Putamen (tissue), 1 donor: ENCODE data around the gene FGF14.

ENCODE experiments used
- DNase-seq: peaks from one replicate; pipeline ENCODE4 v3.0.0-alpha.2; 2016; ENCODE audit warnings: low spot score

FGF14 gene

DNA sequence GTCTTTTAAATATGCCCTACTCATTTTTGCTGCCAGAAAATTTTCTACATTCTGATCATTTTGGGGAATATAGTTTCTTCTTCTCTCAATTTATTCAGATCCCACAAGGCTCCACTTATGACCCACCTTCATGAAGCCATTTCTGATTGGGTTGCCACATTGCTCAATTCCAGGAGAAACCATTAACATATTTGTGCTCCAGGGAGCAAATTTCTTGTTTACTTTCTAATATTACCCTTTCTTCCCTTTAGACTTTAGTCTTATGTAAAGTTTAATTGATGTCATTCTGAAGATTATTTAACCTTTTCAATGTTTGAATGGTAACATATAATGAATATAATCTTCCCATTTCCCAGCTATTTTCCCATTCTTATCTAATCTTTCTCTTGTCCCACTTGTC lies 617.5 kb downstream of the FGF14 start:
- DNase-seq, result no peak

DNA sequence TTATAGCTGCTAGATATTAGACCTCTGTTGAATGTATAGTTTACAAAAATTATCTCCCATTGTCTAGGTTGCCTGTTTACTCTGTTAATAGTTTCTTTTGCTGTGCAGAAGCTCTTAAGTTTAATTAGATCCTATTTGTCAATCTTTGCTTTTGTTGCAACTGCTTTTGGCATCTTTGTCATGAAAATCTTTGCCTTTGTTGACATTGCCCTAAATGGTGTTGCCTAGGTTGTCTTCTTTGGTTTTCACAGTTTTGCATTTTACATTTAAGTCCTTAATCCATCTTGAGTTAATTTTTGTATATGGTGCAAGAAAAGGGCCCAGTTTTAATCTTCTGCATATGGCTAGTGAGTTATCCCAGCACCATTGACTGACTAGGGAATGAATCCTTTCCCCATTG lies 618.3 kb downstream of the FGF14 start:
- no peak for DNase-seq

DNA sequence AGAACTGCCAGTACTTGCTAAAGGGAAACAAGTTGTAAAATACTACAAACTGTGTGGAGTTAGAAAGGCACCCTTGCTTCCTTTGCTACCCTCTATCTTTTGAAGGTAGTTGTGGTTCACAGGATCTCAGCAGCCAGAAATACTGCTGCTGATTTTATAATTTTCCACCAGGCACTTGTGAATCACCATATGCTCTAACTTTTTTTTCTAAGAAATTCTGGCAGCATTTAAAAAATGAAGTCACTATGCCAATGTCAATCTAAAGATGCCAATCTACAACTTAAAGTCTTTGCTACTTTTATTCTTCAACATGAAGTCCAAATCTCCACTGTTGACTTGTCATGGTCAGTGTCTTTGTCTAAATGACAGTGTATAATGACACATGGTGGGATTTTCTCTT lies 621.6 kb downstream of the FGF14 start:
- DNase-seq, result no peak

DNA sequence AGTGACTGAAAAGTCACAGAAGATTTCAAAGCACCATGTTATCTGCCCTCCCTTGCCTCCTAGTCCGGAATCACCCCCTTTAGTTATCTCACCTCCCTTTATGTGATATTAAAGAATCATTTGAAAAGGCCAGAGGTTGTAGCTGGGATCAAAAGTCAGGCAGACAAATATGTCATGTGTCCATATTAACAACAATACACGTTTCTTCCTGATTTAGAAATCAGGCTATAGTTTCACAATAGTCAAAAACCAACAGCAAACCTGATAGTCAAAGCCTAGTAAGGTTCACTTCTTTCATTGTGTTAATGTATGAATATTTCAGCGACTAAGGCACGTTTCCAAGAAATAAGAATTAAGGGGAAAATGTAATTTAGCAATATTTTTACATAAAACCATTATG lies 622.7 kb downstream of the FGF14 start:
- no peak for DNase-seq

DNA sequence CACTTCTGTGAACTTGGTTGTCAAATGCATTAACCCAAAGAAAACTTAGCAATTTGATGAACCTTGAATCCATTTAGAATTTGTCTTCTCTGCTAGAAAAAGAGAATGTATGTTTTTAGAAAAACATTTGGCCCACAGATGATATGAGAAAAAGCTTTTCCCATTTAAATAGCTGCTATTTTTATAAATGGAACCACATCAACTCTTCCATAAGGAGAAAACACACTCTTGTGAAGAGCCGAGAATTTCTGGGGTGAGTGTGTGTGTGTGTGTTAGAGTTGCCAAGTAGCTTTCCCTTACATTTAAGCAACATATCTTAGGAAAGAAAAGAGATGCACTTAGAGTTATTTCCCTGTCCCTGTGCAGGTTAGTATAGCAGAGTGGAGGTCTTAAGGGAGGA lies 626.6 kb downstream of the FGF14 start:
- no peak for DNase-seq

DNA sequence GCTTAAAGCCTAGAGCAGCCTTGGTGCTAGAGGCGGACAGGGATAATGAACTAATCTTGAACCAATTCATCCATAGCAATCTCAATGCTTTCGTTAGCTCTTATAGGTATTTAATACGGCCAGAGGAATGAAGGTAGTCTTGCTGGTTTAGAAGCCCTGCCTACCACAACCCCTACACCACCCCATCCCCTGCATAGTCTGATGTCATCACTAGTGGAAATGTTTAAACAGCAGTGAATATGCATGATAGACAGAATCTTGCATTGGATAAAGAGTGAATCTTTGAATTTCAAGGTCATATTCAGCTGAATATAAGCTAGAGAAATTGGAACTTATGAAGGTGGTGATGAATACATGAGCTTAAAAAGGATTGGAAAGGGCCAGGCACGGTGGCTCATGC lies 627.5 kb downstream of the FGF14 start:
- no peak for DNase-seq

DNA sequence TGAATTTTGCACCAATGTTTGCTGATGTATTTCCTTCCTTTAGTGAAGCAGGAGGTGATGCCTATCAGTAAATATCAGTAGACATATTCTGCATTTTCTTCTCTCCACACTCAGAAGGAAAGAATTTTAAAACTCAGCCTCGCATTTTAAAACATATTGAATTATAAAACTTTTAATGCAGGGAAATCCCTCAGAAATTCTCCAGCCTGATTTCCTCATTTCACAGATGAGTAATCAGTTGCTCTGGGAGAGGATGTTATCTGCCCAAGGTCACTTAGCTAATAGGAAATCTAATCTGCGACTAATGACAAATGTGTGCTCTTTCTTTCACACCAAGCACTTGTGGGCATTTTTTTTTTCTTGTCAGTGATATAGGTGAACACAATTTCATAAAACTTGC lies 628.8 kb downstream of the FGF14 start:
- no peak for DNase-seq

DNA sequence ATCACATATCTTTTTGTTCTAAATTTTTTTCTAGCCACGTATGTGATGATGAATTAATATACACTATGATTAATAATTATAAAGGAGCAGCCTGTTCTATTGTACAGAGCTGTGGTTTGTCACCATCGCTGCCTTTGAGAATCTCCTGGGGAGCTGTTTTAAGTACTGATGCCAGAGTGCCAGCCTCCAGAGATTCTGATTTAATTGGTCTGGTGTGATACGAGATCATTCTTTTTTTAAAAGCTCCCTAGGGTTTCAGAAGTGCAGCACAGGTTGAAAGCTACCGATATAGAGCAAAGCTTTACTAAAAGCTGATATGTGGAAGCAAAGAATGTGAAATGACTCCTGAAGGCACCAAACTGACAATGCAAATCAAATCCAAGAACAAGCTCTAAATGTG lies 634.7 kb downstream of the FGF14 start:
- peak; percentile 42 for DNase-seq

DNA sequence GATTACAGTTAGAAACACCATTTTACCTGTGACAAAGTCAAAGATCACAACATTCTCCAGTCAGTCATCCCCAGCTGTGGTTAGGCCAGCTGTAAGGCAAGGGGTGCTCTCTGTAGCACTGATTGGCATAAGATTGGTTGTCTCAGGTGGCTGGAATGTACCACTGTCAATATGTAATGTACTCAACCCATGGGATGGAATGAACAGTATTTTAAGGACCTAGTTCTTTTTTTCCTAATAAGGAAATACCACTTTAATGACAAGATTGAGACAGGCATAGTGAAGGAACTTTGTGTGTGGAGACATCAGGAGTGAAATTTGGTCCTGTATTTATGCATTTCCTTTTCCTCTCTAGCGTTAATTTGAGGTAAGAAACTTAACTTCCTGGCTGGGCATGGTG lies 638.7 kb downstream of the FGF14 start:
- no peak for DNase-seq

DNA sequence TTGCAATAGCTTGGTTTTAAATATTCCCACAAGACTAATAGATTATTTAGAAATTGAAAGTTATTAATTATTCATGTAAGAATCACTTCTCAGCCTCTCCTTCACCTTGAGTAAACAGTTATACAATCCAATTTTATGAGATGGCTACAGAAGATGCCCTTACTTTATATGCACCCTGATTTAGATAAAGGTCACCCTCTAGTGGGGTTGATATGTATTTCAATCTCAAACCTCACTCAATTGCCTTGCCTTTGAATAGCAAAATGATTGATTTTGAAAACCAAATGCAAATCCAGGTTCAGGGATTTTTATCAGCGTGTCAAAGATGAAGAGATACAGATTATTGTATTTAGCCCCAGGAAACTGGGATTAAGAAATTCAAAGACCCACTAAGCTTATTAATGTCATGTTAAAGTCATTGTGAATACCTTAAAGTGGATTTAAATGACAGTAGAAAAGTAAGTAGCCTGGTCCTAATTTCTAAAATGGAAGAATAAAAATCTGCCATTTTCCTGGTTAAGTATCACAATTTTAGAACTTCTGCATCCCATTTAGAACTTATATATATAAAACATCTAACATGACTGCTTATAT lies 644.3 kb downstream of the FGF14 start:
- DNase-seq, result peak; percentile 42

DNA sequence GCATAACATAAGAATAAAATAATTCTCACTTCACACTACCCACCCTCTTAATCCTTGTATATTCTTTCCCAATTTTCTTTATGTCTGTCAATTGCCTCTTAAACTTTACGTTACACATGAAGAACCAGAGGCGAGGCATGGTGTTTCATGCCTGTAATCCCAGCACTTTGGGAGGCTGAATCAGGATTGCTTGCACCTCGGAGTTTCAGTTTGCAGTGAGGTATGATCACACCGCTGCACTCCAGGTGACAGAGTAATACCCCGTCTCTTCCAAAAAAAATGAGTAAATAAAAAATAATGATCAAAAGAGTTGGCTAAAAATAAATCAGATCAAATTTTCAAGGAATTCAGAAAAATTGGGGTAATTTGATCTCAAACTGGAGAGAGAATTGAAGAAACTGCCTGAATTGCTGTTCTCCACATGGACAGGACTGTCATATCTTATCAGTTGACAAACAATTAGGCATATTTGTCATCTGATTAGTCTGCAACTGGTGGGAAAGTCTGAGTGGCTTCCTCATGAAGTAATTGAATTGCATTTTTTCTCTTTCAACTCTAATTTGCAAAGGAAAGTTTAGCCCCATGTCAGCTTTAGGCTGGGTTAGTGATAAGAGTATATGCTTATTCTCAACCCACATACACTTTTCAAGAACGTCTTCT lies 646.5 kb downstream of the FGF14 start:
- DNase-seq, result no peak

DNA sequence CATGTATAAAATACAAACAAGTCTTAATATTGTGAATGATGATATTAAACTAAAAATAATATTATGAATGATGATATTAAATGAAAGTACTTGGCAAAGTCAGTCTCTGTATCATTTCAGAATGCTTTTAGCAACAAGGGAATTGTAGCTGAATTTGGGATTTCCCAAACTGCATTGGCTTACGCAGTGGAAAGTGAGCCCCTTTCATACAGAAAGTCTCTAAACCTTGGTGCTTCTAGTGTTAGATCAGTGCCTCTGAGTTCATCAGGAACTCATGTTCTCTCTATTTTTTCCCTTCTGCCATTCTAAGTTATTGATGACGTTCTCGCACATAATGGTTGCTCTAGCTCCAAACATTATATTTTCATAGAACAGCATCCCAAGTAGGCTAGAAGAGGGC lies 649.4 kb downstream of the FGF14 start:
- no peak for DNase-seq

DNA sequence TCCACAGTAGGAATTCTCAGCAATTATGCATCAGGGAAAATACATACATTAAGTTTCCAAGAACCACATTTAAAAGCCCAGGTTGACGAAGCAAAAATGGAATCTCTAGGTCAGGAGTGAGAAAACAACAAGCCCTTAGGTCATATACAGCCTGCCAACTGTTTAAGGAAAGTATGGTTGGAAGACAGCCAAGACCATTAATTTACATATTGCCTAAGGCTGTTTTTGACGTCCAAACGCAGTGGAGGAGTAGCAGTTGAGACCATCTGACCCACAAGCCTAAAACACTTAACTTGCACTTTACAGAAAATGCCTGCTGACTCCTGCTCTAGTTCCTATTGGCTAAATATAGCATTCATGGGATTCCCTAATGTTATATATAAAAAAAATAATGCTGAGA lies 650.4 kb downstream of the FGF14 start:
- DNase-seq, result no peak

DNA sequence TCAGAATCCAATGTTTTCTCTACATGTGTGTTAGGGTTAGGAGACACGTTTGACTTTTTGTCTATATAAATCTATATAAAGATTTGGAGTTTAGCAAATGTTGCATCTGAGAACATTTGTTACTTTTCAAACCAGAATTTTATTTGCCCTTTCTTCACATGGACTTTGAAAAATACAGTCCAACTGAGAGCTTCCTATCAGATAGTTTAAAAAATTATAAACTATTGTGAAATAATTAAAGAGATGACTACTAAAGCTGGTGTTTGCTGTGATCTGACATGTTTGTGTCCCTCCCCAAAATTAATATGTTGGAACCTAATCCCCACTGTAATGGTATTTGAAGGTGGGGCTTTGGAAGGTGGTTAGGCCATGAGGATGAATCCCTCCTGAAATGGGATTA lies 652.3 kb downstream of the FGF14 start:
- no peak for DNase-seq

DNA sequence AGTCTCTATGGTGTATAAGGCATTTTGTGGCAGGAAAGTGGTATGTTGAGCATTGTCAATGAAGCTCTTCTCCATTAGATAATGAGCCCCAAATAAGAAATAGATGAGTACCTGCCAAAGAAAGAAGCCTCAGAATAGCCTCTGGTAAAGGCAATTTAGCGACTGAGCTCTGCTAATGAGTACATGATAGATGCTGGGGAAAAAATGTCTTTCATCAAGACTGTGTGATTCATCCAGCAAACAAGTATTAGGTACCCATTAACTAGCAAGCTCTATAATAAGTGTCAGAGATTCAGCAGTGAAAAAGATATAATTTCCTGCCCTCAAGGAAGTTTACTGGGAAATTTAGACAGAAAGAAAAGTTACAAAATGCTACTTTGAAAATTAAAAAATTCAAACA lies 654.8 kb downstream of the FGF14 start:
- DNase-seq, result no peak

DNA sequence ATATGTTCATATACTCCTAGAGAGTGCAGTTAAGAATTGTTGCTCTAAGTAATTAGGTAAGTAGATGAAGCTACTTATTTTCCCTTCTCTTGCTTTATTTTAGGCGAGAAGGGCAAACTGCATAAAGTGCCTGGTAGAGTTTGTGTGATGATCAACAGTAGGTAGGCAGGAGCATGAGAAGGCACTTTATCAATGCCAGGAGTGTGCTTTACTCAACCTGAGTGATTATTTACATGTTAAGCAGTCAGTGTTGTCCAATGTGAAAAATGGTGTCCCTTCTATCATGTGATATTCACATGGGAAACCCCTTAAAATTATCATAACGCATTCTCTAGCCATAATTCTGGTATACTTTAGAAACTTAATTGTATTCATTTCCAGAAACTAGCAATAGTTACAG lies 655.3 kb downstream of the FGF14 start:
- DNase-seq, result no peak

DNA sequence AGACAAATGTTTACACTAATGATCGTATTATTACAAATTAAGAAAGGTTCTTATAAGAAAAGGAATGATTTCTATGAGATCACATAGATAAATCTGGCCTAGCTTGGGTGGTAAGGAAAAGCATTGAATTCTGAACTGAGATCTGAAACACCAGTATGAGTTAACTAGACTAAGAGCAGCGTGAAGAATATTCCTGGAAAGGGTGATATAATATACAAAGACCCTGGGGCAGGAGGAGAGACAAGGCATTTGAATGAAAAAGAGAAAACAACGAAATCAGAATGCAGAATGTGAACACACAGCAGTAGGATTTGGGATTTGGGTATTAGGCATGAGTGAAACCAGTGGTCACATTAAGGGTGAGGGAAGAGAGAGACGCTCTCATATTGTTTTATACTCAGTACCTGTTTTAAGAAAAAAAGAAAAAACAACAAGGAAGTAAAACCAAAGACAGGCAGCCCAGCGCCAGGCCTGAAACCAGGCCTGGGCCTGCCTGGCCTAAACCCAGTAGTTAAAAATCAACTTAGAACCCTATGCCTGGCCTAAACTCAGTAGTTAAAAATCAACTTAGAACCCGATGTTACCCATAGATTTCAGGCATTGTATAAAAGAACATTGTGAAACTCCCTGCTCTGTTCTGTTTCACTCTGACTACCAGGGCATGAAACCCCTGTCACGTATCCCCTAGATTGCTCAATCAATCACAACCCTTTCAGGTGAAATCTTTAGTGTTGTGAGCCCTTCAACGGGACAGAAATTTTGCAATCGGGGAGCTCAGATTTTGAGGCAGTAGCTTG lies 662.3 kb downstream of the FGF14 start:
- DNase-seq, result no peak

DNA sequence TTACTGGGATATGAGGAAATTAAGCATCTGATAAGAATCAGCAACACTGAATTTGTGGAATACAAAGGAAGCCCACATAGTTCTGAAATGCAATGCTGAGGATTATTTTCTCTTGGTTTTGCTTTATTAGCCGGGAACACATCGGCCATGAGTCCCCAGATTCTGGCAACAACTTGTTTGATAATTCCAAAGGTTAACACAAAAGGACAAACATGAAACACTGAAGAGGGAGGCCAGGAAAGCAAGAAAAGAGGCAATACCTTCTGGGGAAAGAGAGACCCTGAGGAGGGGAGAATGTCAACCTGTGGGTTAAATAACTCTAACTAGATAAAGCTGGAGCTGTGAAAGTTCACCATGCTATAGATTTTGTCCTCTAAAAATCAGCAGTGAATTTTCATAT lies 663.5 kb downstream of the FGF14 start:
- DNase-seq, result no peak

DNA sequence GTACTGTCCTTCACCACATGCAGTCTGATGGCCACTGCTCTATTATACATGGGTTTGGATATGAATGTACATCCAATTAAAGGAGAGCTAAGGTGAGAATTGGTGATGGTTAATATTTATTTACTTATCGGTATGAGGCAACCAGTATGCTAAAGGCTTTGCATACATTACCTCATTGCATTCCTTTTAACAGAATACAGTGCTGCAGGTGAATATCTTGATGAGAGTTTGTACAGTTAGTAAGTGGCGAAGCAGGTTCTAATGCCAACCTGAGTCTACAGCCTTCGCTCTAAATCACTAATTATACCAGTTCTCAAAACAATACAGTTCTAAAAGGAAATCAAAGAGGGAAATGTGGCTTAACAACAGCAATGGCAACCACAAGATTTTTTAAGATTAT lies 665.3 kb downstream of the FGF14 start:
- DNase-seq, result no peak

DNA sequence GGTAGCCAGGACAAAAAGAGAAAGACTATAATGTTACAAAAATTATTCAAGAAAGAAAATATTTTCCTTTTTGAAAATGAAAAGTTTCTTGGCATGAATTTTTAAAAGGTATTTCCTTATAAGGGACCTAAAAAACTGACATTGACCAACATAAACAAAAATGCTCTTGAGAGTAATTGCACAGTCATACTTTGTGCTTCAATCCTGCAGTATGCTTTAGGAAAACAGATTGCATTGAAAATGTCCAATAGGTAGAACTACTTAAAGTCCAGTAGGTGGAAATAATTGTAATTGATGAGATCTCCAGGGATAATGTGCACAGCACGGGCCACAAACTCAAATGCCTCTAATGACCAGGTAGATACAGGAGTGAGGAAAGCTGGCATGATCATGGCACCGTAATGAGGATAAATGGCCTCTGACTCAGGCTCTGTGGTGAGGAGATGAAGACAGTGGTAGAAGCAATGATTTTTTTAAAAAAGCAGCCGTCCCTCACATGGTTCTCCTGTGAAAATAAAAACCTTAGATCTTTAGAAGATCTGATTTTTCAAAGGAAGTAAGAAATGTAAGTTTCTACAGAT lies 671.3 kb downstream of the FGF14 start:
- DNase-seq, result no peak

DNA sequence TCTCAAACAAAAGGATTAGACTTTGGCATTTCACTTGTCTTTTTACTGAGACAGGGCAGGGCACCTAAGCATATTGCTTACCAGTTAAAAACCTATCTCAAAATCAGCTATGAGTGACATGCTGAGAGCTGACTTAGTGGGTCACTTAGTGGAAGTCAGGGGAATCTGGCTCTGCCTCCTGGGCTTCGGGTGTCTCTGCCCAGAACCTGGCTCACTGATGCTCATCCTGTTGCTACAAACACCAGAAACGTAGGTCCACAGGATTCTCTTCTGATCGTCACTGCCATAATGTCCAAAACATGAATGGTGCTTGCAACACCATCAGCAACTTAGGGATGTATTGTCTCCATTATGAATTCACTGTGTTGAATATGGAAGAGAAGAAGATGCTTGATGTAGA lies 673.2 kb downstream of the FGF14 start:
- no peak for DNase-seq

DNA sequence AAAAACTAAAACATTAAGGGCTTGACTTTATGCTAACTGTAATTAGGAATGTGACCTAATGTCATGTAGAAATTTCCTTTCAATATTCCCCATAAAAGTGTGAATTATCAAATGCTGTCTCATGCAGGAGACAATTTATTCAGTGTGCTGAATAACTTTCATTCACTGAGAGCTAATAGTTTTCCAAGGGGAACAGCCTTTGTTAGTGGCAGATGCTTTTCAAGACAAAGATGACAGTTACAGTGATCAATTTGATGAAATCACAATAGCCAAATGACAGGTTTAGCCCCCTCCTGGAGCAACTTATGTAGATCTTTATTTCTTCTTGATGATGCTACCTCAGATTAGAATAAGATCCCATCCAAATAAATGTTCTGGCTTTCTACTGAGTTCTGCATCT lies 673.8 kb downstream of the FGF14 start:
- no peak for DNase-seq

DNA sequence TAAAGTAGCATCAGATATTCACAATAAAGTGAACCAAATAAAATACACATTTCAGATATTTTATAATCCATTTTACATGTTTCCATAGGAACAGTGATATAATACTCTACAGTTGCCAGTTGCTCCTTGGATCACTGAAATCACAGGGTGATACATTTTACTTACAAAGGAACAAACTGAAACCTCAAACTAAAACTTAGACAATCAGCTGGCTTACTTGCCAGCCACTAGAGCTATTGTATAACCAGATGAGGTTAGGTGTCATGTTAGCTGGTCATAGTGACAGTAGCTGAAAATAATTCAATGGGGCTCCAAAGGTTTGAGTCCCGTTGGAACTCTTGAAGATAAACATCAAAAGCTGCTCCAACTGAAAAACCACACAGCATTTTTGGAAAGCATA lies 674.7 kb downstream of the FGF14 start:
- DNase-seq, result no peak
